Endothelial cell of umbilical vein (primary cell): Measurements from ENCODE around the gene ETV3L. TPM values are rescaled to one million over a fixed set of nuclear protein-coding genes. Genes with fewer than 3 reads are reported as not detected.

Source experiments
- BruUV-seq: library from RNA; stranded (reverse); fragments of 400-500 nt; replicated peaks from 2 replicates; lab custom pipeline; 2021; lab: Mats Ljungman, UMichigan
- CTCF ChIA-PET: fragments of 300-600, 350-600 bp; sonication (Branson Sonifier 250); formaldehyde crosslinking; loops from one replicate; lab custom pipeline; 2021; ENCODE audit warnings: antibody characterized with exemption, inconsistent platforms; lab: Charles Lee
- POLR2A ChIA-PET: fragments of 300-600, 350-600 bp; sonication (Branson Sonifier 250); formaldehyde crosslinking; loops from one replicate; lab custom pipeline; 2021; ENCODE audit warnings: antibody characterized with exemption, inconsistent platforms; lab: Charles Lee
- DNase-seq: peaks from one replicate; pipeline ENCODE4 v3.0.0-alpha.2; 2011; ENCODE audit warnings: low read depth, low spot score
- FAIRE-seq: peaks from 2 replicates; lab custom pipeline; 2011; peaks lifted over from hg19 to GRCh38; lab: Jason Lieb, UNC
- H2AFZ ChIP-seq: 2 replicates; pipeline ENCODE4 v1.6.0; 2012; ENCODE audit warnings: low read depth, low read length, control low read depth, inconsistent platforms
- H3K27ac ChIP-seq: 2 replicates; pipeline ENCODE4 v1.5.1; 2011; ENCODE audit warnings: low read depth, mild to moderate bottlenecking, control low read depth, low read length, moderate library complexity; ENCODE audit not compliant: insufficient read depth
- H3K27me3 ChIP-seq, 2 experiments: 2 replicates each; pipeline versions ENCODE4 v1.6.0 to v1.6.1; 2011; ENCODE audit warnings: low read length in 2 of 2, mixed read lengths in 1 of 2; ENCODE audit not compliant: control insufficient read depth in 2 of 2, insufficient read depth in 2 of 2
- H3K36me3 ChIP-seq, 2 experiments: 2 replicates in 1 of 2; 3 replicates in 1 of 2; pipeline ENCODE4 v1.5.1; 2011; ENCODE audit warnings: low read length in 2 of 2, mild to moderate bottlenecking in 1 of 2, moderate library complexity in 1 of 2; ENCODE audit not compliant: control insufficient read depth in 2 of 2, insufficient read depth in 2 of 2; ENCODE audit errors: extremely low read depth in 1 of 2
- H3K4me1 ChIP-seq: 3 replicates; pipeline ENCODE4 v1.5.1; 2011; ENCODE audit warnings: mild to moderate bottlenecking, low read length; ENCODE audit not compliant: control insufficient read depth, insufficient read depth; ENCODE audit errors: extremely low read depth
- H3K4me2 ChIP-seq: 2 replicates; pipeline ENCODE4 v1.6.1; 2011; ENCODE audit warnings: low read length, control low read depth, mixed read lengths; ENCODE audit not compliant: insufficient read depth
- H3K4me3 ChIP-seq, 3 experiments: fragments of 200-600 bp in 1 of 3; sonication (generic), shearing (Covaris generic) in 1 of 3; replicated peaks in 1 of 3; 2 replicates each; pipeline ENCODE4 v1.5.1; 2011 to 2016; ENCODE audit warnings: control low read depth in 3 of 3, low read length in 3 of 3, mild to moderate bottlenecking in 2 of 3, inconsistent platforms in 1 of 3, low read depth in 1 of 3, moderate library complexity in 1 of 3; ENCODE audit not compliant: insufficient read depth in 1 of 3
- H3K79me2 ChIP-seq: 2 replicates; pipeline ENCODE4 v1.6.0; 2012; ENCODE audit warnings: low read length, inconsistent platforms; ENCODE audit not compliant: control insufficient read depth, insufficient read depth
- H3K9ac ChIP-seq: replicated peaks from 2 replicates; pipeline ENCODE3; 2011; ENCODE audit warnings: low read length, control low read depth; ENCODE audit not compliant: insufficient read depth; ENCODE audit errors: extremely low read depth
- H3K9me1 ChIP-seq: replicated peaks from 3 replicates; pipeline ENCODE4 v1.6.0; 2011; ENCODE audit warnings: mild to moderate bottlenecking, low read length; ENCODE audit not compliant: control insufficient read depth, insufficient read depth; ENCODE audit errors: extremely low read depth
- H3K9me3 ChIP-seq: replicated peaks from 2 replicates; pipeline ENCODE4 v1.5.1; 2012; ENCODE audit warnings: low read length, inconsistent platforms; ENCODE audit not compliant: control insufficient read depth, insufficient read depth
- H4K20me1 ChIP-seq: replicated peaks from 2 replicates; pipeline ENCODE3; 2011; ENCODE audit warnings: mild to moderate bottlenecking, low read length; ENCODE audit not compliant: control insufficient read depth, insufficient read depth; ENCODE audit errors: extremely low read depth
- CTCF ChIP-seq, 2 donors: IDR thresholded peaks; 1 replicate in 1 of 2; 2 replicates in 1 of 2; pipeline ENCODE4 v1.5.1; 2011; ENCODE audit warnings: low read length in 2 of 2, mild to moderate bottlenecking in 2 of 2, moderate library complexity in 2 of 2, control low read depth in 1 of 2, inconsistent platforms in 1 of 2, low read depth in 1 of 2; ENCODE audit not compliant: insufficient read depth in 1 of 2; ENCODE audit errors: extremely low read depth in 1 of 2
- EZH2 ChIP-seq: IDR thresholded peaks from 2 replicates; pipeline ENCODE4 v1.6.1; 2012; ENCODE audit warnings: borderline replicate concordance, low read depth, mild to moderate bottlenecking, moderate library complexity, low read length, inconsistent platforms; ENCODE audit not compliant: severe bottlenecking
- FOS ChIP-seq: IDR thresholded peaks from 2 replicates; pipeline ENCODE4 v1.6.1; 2011; ENCODE audit warnings: mild to moderate bottlenecking, low read length, moderate library complexity, borderline replicate concordance; ENCODE audit not compliant: insufficient read depth
- GATA2 ChIP-seq: IDR thresholded peaks from 2 replicates; pipeline ENCODE4 v1.7.0; 2011; ENCODE audit warnings: low read depth, mild to moderate bottlenecking, moderate library complexity, mixed read lengths, low read length; ENCODE audit not compliant: insufficient read length, insufficient read depth
- JUN ChIP-seq: IDR thresholded peaks from 2 replicates; pipeline ENCODE4 v1.6.1; 2011; ENCODE audit warnings: borderline replicate concordance, low read depth; ENCODE audit not compliant: insufficient read length, insufficient read depth
- MYC ChIP-seq: IDR thresholded peaks from one replicate; pipeline ENCODE4 v1.6.1; 2011; ENCODE audit warnings: mild to moderate bottlenecking, low read depth, low read length
- POLR2A ChIP-seq: IDR thresholded peaks from 2 replicates; pipeline ENCODE4 v1.6.1; 2012; ENCODE audit warnings: low read depth, mild to moderate bottlenecking, control low read depth, low read length
- POLR2AphosphoS5 ChIP-seq: IDR thresholded peaks from 2 replicates; pipeline ENCODE4 v1.6.1; 2012; ENCODE audit warnings: low read depth, mild to moderate bottlenecking, control low read depth, low read length, moderate library complexity; ENCODE audit not compliant: insufficient read depth
- dilution Hi-C: fragments of 300-500 bp; cut with MboI; formaldehyde crosslinking; loops from one replicate; pipeline ENCODE4 v1.15.0; 2019; ENCODE audit warnings: low sequenced_read_pairs; ENCODE audit not compliant: extremely low pct_ligation_motif_present
- intact Hi-C: fragments of 100-400 bp; cut with micrococcal nuclease; formaldehyde crosslinking; loops from one replicate; pipeline ENCODE4 v1.10.0; 2022
- polyA plus RNA-seq, 4 experiments: library from polyadenylated mRNA; depleted of rRNA in 3 of 4; stranded (reverse) in 3 of 4; unstranded in 1 of 4; fragments of >200 nt; gene quantifications; 2 replicates each; pipeline versions ENCODE4 v1.2.1 to v1.2.3, GENCODE V29; 2011 to 2012; ENCODE audit warnings: missing spikeins in 1 of 4
- total RNA-seq: library from RNA; stranded (reverse); gene quantifications from 2 replicates; pipeline ENCODE4 v1.2.3, GENCODE V29; 2021
- TF ChIP-seq, protein P1 (sequence below): IDR thresholded peaks from 2 replicates; pipeline ENCODE4 v1.6.1; 2011; ENCODE audit not compliant: insufficient read depth, insufficient read length

The ETV3L gene
- total and polyA plus RNA-seq, 2 donors (not counting 3 experiments of a cell fraction or from before 2014, with no cell fraction given): not detected

DNA sequence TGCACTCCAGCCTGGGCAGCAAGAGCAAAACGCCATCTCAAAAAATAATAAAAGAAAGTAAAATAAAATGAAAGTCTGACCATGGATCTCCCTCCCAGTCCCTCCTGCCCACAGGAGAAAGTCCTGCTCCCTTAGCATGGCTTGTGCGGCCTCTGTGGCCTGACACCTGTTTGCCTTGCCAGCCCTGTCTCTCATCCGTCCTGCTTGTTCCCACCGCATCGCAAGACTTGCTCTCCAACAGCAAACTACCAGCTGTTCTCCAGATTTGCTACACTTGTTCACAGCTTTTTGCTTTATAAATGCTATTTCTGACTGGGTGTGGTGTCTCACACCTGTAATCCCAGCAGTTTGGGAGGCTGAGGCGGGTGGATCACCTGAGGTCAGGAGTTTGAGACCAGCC lies 2.7 kb downstream of the ETV3L start:
- ChIA-PET POLR2A (interaction anchor here (0.7 kb wide), 1 partner anchor 156 kb away, joined by 4 read pairs; no protein-coding TSS in a partner anchor), CTCF (interaction anchor here (2.1 to 2.8 kb wide), 2 partner anchors 13 to 59 kb away, joined by 5 to 33 read pairs; no protein-coding TSS in a partner anchor)
- FAIRE-seq: no peak
- no peaks in the 10 kb centered on the region for H3K79me2 ChIP-seq
- no peaks in the 10 kb centered on the region for H3K4me1 ChIP-seq
- no peak for TF ChIP-seq MYC
- TF ChIP-seq CTCF (IDR thresholded peaks at IDR 0.05; ENCODE audit: extremely low read depth in 1 of 2, insufficient read depth in 1 of 2, low read depth in 1 of 2, low read length in 2 of 2): no peak
- no peak for TF ChIP-seq FOS
- no peak for TF ChIP-seq GATA2
- TF ChIP-seq, protein P1, sequence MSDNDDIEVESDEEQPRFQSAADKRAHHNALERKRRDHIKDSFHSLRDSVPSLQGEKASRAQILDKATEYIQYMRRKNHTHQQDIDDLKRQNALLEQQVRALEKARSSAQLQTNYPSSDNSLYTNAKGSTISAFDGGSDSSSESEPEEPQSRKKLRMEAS: no peak
- TF ChIP-seq POLR2AphosphoS5: no peak
- no peak for TF ChIP-seq EZH2
- no peak for TF ChIP-seq POLR2A
- no peak for TF ChIP-seq JUN
- no peaks in the 10 kb centered on the region for H4K20me1 ChIP-seq
- no peaks in the 10 kb centered on the region for H3K36me3 ChIP-seq
- H3K9me3 ChIP-seq: no peaks in the 10 kb centered on the region
- no peaks in the 10 kb centered on the region for H3K9me1 ChIP-seq
- no peak overlapping the region for H3K4me3 ChIP-seq
- H2AFZ ChIP-seq: no peak overlapping the region
- intact Hi-C loops: no loop called here
- H3K27ac ChIP-seq: no peak overlapping the region
- BruUV-seq: no TSS peak
- no peak overlapping the region for H3K9ac ChIP-seq
- H3K4me2 ChIP-seq: no peak overlapping the region
- H3K27me3 ChIP-seq: no peaks in the 10 kb centered on the region
- DNase-seq: no peak
- dilution Hi-C loops: no loop called here
